Spinal cord (tissue), 10 donors: ENCODE results near the gene SDCCAG8. TPM values are rescaled to one million over a fixed set of nuclear protein-coding genes. Genes with fewer than 3 reads are reported as not detected.
A peak's percentile ranks its signal among the peaks of the same experiment; 100 is the strongest.

Source experiments
- DNase-seq, 6 donors: peaks; one replicate each; pipeline versions ENCODE4 v3.0.0 to v3.0.0-alpha.2; 2013 to 2015; ENCODE audit warnings: low spot score in 6 of 6, low read depth in 4 of 6
- H3K27ac ChIP-seq: one replicate; pipeline ENCODE4 v1.5.1; 2013; ENCODE audit warnings: low read depth, low read length, control low read depth
- H3K27me3 ChIP-seq: one replicate; pipeline ENCODE4 v1.6.1; 2013; ENCODE audit warnings: low read length; ENCODE audit not compliant: control insufficient read depth, insufficient read depth
- H3K36me3 ChIP-seq: one replicate; pipeline ENCODE4 v1.6.1; 2013; ENCODE audit warnings: low read length; ENCODE audit not compliant: control insufficient read depth, insufficient read depth
- H3K4me1 ChIP-seq: one replicate; pipeline ENCODE4 v1.6.1; 2013; ENCODE audit warnings: low read length; ENCODE audit not compliant: control insufficient read depth, insufficient read depth
- H3K4me3 ChIP-seq: one replicate; pipeline ENCODE4 v1.5.1; 2013; ENCODE audit warnings: low read depth, low read length, control low read depth
- H3K9me3 ChIP-seq: one replicate; pipeline ENCODE4 v1.6.1; 2013; ENCODE audit warnings: low read length; ENCODE audit not compliant: control insufficient read depth, insufficient read depth
- WGBS: methylation state at CpG from one replicate; pipeline ENCODE4 v1.1.5; 2013; ENCODE audit warnings: missing lambda C conversion rate; ENCODE audit not compliant: insufficient coverage; 5-methylcytosine and 5-hydroxymethylcytosine counted together
- polyA plus RNA-seq, 2 donors: library from polyadenylated mRNA; unstranded; fragments of 120-200 nt; gene quantifications; one replicate each; pipeline ENCODE4 v1.2.1, GENCODE V29; 2013; ENCODE audit not compliant: insufficient read length in 2 of 2
- total RNA-seq, 2 donors: library from RNA; depleted of rRNA in 1 of 2; stranded (reverse); fragments of 120-200 nt in 1 of 2; fragments of >200 nt in 1 of 2; gene quantifications; one replicate each; pipeline versions ENCODE4 v1.2.3 to v1.2.4, GENCODE V29; 2013 to 2014
- donor health status: healthy.

SDCCAG8 gene
- total and polyA plus RNA-seq, 4 donors: 48.3 to 73.3 (median 71.6) TPM

GRCh38 chr1:243230914-243231313 is 24.9 kb upstream of the SDCCAG8 start:
- Histone ChIP-seq H3K4me1 (no peaks in the 10 kb centered on the region), H3K27me3 (no peaks in the 10 kb centered on the region), H3K4me3 (no peak overlapping the region), H3K27ac (no peak overlapping the region), H3K36me3 (no peaks in the 10 kb centered on the region), H3K9me3 (peaks cover 8% of the 10 kb centered on the region)
- peak in 2 of 6 donors; percentile 20 to 47 for DNase-seq

- no peak overlapping the region for H3K27ac ChIP-seq
- H3K36me3 ChIP-seq: no peaks in the 10 kb centered on the region
- peaks cover 8% of the 10 kb centered on the region for H3K9me3 ChIP-seq
- no peak overlapping the region for H3K4me3 ChIP-seq
- H3K4me1 ChIP-seq: no peaks in the 10 kb centered on the region
- H3K27me3 ChIP-seq: no peaks in the 10 kb centered on the region
- no peak for DNase-seq
- 80% methylated on average over 1 of the region's 2 CpGs for WGBS
These were observed 21.9 kb upstream of the SDCCAG8 start for GRCh38 chr1:243233908-243234307.

GRCh38 chr1:243234978-243235647 is 20.7 kb upstream of the SDCCAG8 start:
- no CpG with 5 or more reads among the region's 4 CpGs for WGBS
- peak in 2 of 6 donors; percentile 20 to 50 for DNase-seq
- Histone ChIP-seq H3K4me1 (no peaks in the 10 kb centered on the region), H3K27ac (no peak overlapping the region), H3K4me3 (no peak overlapping the region), H3K36me3 (no peaks in the 10 kb centered on the region), H3K27me3 (no peaks in the 10 kb centered on the region), H3K9me3 (peaks cover 8% of the 10 kb centered on the region)

GRCh38 chr1:243236604-243237252 is 19.1 kb upstream of the SDCCAG8 start:
- Histone ChIP-seq H3K4me3 (no peak overlapping the region), H3K4me1 (no peaks in the 10 kb centered on the region), H3K36me3 (no peaks in the 10 kb centered on the region), H3K27ac (no peak overlapping the region), H3K27me3 (no peaks in the 10 kb centered on the region), H3K9me3 (peaks cover 1% of the 10 kb centered on the region)
- WGBS: no CpG with 5 or more reads among the region's 4 CpGs
- no peak for DNase-seq

GRCh38 chr1:243244432-243244841 is 11.4 kb upstream of the SDCCAG8 start:
- Histone ChIP-seq H3K36me3 (peaks cover 2% of the 10 kb centered on the region), H3K9me3 (peaks cover 1% of the 10 kb centered on the region)
- 80% methylated on average over 4 of the region's 9 CpGs for WGBS

GRCh38 chr1:243246916-243247315 is 8.9 kb upstream of the SDCCAG8 start:
- Histone ChIP-seq H3K27me3 (no peaks in the 10 kb centered on the region), H3K36me3 (peaks cover 2% of the 10 kb centered on the region), H3K9me3 (peaks cover 1% of the 10 kb centered on the region), H3K4me1 (no peaks in the 10 kb centered on the region), H3K27ac (no peak overlapping the region), H3K4me3 (no peak overlapping the region)
- DNase-seq: no peak
- WGBS: 100% methylated on average over 1 of the region's 1 CpG

More at GRCh38 chr1:243244432-243244841, 11.4 kb upstream of the SDCCAG8 start:
- Histone ChIP-seq H3K27ac (no peak overlapping the region), H3K4me1 (no peaks in the 10 kb centered on the region), H3K4me3 (no peak overlapping the region), H3K27me3 (no peaks in the 10 kb centered on the region)
- DNase-seq: no peak

- Histone ChIP-seq H3K27me3 (no peaks in the 10 kb centered on the region), H3K4me1 (no peaks in the 10 kb centered on the region), H3K9me3 (peaks cover 1% of the 10 kb centered on the region), H3K27ac (no peak overlapping the region), H3K36me3 (no peaks in the 10 kb centered on the region), H3K4me3 (no peak overlapping the region)
- DNase-seq: no peak
- WGBS: 69% methylated on average over 2 of the region's 3 CpGs
These were observed 7.9 kb upstream of the SDCCAG8 start for GRCh38 chr1:243247901-243248300.

GRCh38 chr1:243249214-243249613 is 6.6 kb upstream of the SDCCAG8 start:
- Histone ChIP-seq H3K9me3 (peaks cover 1% of the 10 kb centered on the region), H3K27me3 (no peaks in the 10 kb centered on the region), H3K27ac (no peak overlapping the region), H3K4me3 (no peak overlapping the region), H3K36me3 (no peaks in the 10 kb centered on the region), H3K4me1 (no peaks in the 10 kb centered on the region)
- DNase-seq: no peak
- no CpG with 5 or more reads among the region's 3 CpGs for WGBS

DNA sequence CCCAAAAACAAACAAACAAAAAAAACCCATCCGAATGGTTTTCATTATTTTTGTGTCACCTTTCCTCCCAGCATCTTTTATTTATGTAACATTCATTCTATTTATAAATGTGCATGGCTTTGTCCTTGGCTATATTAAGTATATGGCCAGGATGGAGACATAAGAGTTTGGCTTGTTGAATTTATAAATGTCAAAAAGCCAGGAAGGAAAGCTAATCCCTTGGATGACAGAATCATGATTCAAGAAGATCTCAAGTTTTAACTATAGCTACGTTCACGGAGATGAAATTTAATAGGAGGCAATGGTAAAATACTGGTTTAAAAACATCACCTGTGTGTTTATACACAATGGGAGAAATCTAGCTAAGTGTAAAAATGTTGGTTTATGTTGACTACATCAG is 5.7 kb upstream of the SDCCAG8 start:
- DNase-seq: no peak
- H3K27me3 ChIP-seq: no peaks in the 10 kb centered on the region
- H3K36me3 ChIP-seq: no peaks in the 10 kb centered on the region
- peaks cover 1% of the 10 kb centered on the region for H3K9me3 ChIP-seq
- no peak overlapping the region for H3K4me3 ChIP-seq
- H3K27ac ChIP-seq: no peak overlapping the region
- WGBS: no CpG with 5 or more reads among the region's 3 CpGs
- H3K4me1 ChIP-seq: no peaks in the 10 kb centered on the region

DNA sequence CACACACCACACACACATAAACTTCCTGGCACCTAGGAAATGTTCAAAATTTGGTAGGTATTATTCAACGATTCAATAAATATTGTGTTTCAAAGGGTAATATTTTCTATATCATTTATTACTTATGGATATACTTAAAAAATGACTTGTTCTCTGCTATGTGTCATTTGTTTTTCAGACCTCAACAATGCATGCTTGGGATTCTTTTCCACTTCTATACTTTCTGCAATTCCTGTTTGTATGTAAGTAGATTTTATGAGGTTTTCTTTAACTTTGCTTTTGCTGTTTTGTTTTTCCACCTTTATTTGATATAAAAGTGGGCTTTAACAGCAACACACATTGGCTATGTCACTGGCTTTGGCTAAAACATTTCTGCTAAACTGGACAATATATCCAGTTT is 4.3 kb upstream of the SDCCAG8 start:
- H3K4me1 ChIP-seq: no peaks in the 10 kb centered on the region
- no peak overlapping the region for H3K27ac ChIP-seq
- DNase-seq: no peak
- no peaks in the 10 kb centered on the region for H3K9me3 ChIP-seq
- no peak overlapping the region for H3K4me3 ChIP-seq
- no peaks in the 10 kb centered on the region for H3K27me3 ChIP-seq
- H3K36me3 ChIP-seq: no peaks in the 10 kb centered on the region
- no CpG with 5 or more reads among the region's 1 CpG for WGBS
